ENCODE measurements around the gene ZBTB39. TPM values are rescaled to one million over a fixed set of nuclear protein-coding genes. Genes with fewer than 3 reads are reported as not detected.
"Not testable (repeated sequence)": the region's sequence is repeated elsewhere in the genome, so short reads cannot be mapped to it uniquely, and the experiment has no call there.

Gene ZBTB39
- total RNA-seq, 1 experiment from 2014 or later = 3.1 TPM

DNA sequence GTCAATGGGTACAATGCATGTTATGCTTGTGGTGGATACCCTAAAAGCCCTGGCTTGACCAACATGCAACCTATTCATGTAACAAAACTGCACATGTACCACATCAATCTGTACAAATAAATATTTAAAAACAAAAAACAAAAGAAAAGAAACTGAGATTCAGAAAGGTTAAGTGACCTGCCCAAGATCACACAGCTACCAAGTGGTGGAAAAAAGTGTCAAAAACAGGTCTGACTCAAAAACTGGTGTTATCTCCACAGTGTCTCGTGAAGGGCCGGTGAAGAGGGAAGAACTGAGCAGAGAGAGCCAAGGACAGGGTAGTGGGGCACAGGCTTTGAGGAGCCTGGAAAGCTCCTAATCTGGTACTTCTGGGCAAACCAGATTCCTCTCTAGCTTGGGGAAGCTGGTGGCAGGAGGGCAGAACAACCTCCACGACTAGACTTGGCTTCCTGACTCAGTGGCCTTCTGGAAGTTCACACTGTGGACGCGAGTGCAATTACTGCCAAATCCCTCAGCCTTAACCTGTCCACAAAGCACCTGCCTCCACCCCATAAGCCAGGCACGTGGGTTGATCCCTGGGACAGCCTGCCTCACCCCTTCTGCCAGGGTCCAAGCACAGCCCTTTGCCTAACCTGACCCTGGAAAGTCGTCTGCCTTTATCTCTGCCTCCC is 15.6 kb downstream of the ZBTB39 start:
- in situ Hi-C loops (cut with HindIII; ENCODE audit: low pct_unique_long_range_greater_than_20kb, low sequenced_read_pairs) = no loop called here
- no peak for DNase-seq (ENCODE audit: low read depth)

- in situ Hi-C loops (cut with HindIII; ENCODE audit: low pct_unique_long_range_greater_than_20kb, low sequenced_read_pairs) = no loop called here
- DNase-seq (ENCODE audit: low read depth) = no peak
Measured at GRCh38 chr12:56989861-56990610, 16.3 kb downstream of the ZBTB39 start.

- no peak for DNase-seq (ENCODE audit: low read depth)
- in situ Hi-C loops (cut with HindIII; ENCODE audit: low pct_unique_long_range_greater_than_20kb, low sequenced_read_pairs) = no loop called here
Measured at GRCh38 chr12:56988207-56988739, 18.1 kb downstream of the ZBTB39 start.

DNA sequence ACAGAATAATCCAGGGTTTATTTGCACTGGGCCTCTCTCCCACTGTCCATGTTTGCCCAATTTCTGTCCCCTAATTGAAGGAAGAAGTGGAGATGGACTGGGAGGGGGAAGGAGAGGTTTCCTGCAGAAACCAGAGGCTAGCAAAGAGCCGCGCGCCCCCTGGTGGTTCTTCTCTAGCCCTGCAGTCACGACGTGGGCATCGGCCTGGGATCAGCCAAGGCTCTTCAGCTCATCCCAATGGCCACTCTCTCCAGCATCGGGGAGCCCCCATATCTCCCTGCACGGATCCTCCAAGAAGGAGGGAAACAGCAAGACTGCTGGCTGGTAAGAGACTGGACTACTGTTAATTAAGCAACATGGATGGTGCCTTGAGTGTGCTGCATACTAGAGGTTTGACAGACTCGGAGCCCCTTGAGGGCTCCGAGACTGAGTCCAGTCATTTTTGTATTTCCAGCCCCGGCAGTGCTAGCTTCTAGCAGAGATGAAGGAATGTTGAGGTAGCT is 18.7 kb downstream of the ZBTB39 start:
- in situ Hi-C loops (cut with HindIII; ENCODE audit: low pct_unique_long_range_greater_than_20kb, low sequenced_read_pairs) = no loop called here
- DNase-seq (ENCODE audit: low read depth) = peak; percentile 68

DNA sequence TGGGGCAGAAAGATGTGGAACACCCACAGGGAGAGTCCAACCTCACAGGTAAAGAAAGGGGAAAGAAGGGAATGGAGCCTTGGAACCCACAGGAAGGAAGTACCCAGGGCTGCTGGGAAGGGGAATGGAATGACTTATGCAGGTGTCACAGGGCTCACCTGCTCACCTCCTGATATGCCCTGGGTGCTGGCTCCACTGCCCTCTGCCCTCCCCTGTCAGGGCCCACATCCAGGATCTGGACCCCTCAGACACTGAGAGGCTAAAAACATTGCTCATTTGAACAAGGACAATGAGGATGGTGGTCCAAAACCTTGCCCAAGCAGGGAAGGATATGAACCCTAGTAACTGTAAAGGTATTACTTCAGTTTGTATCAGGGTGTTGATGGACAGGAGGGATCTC is 19.3 kb downstream of the ZBTB39 start:
- in situ Hi-C loops (cut with HindIII; ENCODE audit: low pct_unique_long_range_greater_than_20kb, low sequenced_read_pairs) = no loop called here
- no peak for DNase-seq (ENCODE audit: low read depth)

- in situ Hi-C loops (cut with HindIII; ENCODE audit: low pct_unique_long_range_greater_than_20kb, low sequenced_read_pairs) = not testable (repeated sequence)
- peak; percentile 72 for DNase-seq (ENCODE audit: low read depth)
Measured at GRCh38 chr12:56985714-56986113, 20.6 kb downstream of the ZBTB39 start.

GRCh38 chr12:56983386-56983785 is 23.0 kb downstream of the ZBTB39 start:
- DNase-seq (ENCODE audit: low read depth) = no peak
- in situ Hi-C loops (cut with HindIII; ENCODE audit: low pct_unique_long_range_greater_than_20kb, low sequenced_read_pairs) = no loop called here

DNA sequence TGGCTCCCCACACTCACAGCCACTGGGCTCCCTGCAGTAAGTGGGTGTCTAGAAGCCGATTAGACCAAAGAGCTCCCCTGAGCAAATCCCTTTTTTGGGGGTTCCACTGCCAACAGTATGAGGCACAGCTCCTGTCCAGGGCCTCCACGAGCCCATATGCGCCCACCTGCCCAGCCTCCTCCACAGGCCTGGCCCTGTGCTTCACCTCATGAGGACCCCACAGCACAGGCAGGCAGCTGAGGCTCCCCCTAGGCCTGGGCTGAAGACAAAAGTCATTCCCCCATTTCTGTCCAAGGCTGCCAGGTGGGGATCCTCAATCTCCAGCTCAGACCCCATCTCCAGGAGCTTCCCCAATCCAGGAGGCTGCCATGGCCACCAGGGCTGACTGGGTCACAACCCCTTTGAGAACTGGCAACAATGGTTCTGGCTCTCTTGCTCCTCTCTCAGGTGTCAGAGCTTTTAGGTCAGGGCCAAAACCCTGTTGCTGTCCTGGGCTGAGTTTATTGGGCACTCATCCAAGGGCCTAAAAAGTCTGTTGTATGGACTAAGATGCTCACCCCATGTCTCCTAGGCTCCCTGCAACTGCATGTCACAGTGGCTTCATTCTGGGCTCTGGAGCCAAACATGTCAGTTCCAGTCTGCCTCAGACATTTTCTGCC is 23.6 kb downstream of the ZBTB39 start:
- DNase-seq (ENCODE audit: low read depth); in situ Hi-C loops (cut with HindIII; ENCODE audit: low pct_unique_long_range_greater_than_20kb, low sequenced_read_pairs): not testable (repeated sequence)

DNA sequence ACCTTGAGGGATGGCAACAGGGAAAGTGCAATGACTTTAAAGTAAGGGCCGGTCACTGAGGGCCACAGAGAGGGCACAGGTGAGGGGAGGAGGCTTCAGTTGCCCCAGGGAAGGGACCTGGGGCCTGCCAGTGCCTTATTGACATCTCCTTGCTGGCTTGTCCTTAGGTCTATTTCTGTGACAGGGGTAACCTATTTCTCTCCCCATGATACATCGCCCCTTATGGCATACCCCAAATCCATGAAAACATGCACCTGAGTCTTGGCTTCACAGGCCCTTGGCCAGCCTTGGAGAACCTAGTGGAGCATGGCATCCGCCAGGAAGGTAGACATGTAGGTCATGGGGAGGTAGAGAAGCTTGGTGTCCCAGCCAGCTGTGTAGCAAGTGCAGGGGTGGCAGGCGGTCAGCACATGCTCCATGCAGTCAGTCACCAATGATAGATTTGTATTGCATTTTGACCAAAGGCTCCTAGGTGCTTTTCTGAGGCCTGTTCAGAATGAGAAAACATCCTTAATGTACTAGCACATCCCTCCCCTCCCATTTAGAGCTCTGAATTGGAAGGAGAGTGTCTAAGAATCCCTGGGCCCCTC is 25.3 kb downstream of the ZBTB39 start:
- in situ Hi-C loops (cut with HindIII; ENCODE audit: low pct_unique_long_range_greater_than_20kb, low sequenced_read_pairs) = no loop called here
- no peak for DNase-seq (ENCODE audit: low read depth)

GRCh38 chr12:56980268-56980667 is 26.1 kb downstream of the ZBTB39 start:
- in situ Hi-C loops (cut with HindIII; ENCODE audit: low pct_unique_long_range_greater_than_20kb, low sequenced_read_pairs) = no loop called here
- no peak for DNase-seq (ENCODE audit: low read depth)

DNA sequence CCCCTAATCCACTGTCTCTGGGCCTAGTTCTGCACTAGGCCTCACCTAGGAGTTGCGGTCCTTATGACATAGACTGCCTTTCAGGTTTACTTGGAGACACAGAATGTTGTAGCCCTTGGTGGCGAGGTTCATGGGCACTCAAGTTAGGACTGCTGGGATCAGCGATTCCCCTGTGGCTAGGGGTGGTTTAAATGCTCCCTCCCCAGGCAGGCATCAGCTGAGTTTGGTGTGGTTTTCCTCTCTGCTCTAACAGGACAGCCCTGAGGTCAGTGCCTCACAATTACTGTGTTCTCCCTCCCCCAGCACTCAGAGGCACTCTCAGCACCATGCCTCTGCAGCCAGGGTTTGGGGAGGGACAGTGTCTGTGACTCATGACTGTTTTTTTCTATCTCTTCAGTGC is 26.7 kb downstream of the ZBTB39 start:
- in situ Hi-C loops (cut with HindIII; ENCODE audit: low pct_unique_long_range_greater_than_20kb, low sequenced_read_pairs) = no loop called here
- DNase-seq (ENCODE audit: low read depth) = no peak

GRCh38 chr12:56978397-56979138 is 27.8 kb downstream of the ZBTB39 start:
- in situ Hi-C loops (cut with HindIII; ENCODE audit: low pct_unique_long_range_greater_than_20kb, low sequenced_read_pairs) = no loop called here
- DNase-seq (ENCODE audit: low read depth) = no peak

DNA sequence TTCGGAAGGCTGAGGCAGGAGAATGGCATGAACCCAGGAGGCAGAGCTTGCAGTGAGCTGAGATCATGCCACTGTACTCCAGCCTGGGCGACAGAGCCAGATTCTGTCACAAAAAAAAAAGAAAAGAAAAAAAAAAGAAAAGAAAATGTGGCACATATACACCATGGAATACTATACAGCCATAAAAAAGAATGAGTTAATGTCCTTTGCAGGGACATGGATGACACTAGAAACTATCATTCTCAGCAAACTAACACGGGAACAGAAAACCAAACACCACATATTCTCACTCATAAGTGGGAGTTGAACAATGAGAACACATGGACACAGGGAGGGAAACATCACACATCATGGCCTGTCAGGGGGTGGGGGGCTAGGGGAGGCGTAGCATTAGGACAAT is 29.0 kb downstream of the ZBTB39 start:
- DNase-seq (ENCODE audit: low read depth); in situ Hi-C loops (cut with HindIII; ENCODE audit: low pct_unique_long_range_greater_than_20kb, low sequenced_read_pairs): not testable (repeated sequence)

GRCh38 chr12:56974224-56974623 is 32.1 kb downstream of the ZBTB39 start:
- DNase-seq (ENCODE audit: low read depth); in situ Hi-C loops (cut with HindIII; ENCODE audit: low pct_unique_long_range_greater_than_20kb, low sequenced_read_pairs): not testable (repeated sequence)

- in situ Hi-C loops (cut with HindIII; ENCODE audit: low pct_unique_long_range_greater_than_20kb, low sequenced_read_pairs); DNase-seq (ENCODE audit: low read depth): not testable (repeated sequence)
Measured at GRCh38 chr12:56968910-56969309, 37.4 kb downstream of the ZBTB39 start.

DNA sequence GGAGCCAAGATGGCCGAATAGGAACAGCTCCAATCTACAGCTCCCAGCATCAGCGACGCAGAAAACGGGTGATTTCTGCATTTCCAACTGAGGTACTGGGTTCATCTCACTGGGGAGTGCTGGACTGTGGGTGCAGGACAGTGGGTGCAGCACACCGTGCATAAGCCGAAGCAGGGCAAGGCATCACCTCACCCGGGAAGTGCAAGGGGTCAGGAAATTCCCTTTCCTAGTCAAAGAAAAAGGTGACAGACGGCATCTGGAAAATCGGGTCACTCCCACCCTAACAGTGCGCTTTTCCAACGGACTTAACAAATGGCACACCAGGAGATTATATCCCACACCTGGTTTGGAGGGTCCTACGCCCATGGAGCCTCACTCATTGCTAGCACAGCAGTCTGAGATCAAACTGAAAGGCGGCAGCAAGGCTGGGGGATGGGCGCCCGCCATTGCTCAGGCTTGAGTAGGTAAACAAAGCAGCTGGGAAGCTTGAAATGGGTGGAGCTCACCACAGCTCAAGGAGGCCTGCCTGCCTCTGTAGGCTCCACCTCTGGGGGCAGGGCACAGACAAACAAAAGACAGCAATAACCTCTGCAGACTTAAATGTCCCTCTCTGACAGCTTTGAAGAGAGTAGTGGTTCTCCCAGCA is 40.2 kb downstream of the ZBTB39 start:
- DNase-seq (ENCODE audit: low read depth) = peak; percentile 63

DNA sequence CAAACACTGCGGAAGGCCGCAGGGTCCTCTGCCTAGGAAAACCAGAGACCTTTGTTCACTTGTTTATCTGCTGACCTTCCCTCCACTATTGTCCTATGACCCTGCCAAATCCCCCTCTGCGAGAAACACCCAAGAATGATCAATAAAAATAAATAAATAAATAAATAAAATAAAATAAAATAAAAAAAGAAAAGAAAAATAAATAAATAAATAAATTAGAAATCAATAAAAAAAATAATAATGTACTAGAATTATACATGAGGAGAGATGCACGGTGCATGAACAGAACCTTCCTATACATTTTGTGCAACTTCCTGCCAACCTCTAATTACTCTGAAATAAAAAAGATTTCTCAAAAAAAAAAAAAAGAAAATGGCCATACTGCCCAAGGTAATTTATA is 41.2 kb downstream of the ZBTB39 start:
- in situ Hi-C loops (cut with HindIII; ENCODE audit: low pct_unique_long_range_greater_than_20kb, low sequenced_read_pairs); DNase-seq (ENCODE audit: low read depth): not testable (repeated sequence)

More for the DNA sequence above, 40.2 kb downstream of the ZBTB39 start:
- in situ Hi-C loops (cut with HindIII; ENCODE audit: low pct_unique_long_range_greater_than_20kb, low sequenced_read_pairs) = not testable (repeated sequence)

Measured in Caki2 (cell line).